ENCODE measurements around the gene GOLGA6L2. TPM values are rescaled to one million over a fixed set of nuclear protein-coding genes. Genes with fewer than 3 reads are reported as not detected.

Gene GOLGA6L2
- total RNA-seq, 6 experiments from 2014 or later: not detected

DNA sequence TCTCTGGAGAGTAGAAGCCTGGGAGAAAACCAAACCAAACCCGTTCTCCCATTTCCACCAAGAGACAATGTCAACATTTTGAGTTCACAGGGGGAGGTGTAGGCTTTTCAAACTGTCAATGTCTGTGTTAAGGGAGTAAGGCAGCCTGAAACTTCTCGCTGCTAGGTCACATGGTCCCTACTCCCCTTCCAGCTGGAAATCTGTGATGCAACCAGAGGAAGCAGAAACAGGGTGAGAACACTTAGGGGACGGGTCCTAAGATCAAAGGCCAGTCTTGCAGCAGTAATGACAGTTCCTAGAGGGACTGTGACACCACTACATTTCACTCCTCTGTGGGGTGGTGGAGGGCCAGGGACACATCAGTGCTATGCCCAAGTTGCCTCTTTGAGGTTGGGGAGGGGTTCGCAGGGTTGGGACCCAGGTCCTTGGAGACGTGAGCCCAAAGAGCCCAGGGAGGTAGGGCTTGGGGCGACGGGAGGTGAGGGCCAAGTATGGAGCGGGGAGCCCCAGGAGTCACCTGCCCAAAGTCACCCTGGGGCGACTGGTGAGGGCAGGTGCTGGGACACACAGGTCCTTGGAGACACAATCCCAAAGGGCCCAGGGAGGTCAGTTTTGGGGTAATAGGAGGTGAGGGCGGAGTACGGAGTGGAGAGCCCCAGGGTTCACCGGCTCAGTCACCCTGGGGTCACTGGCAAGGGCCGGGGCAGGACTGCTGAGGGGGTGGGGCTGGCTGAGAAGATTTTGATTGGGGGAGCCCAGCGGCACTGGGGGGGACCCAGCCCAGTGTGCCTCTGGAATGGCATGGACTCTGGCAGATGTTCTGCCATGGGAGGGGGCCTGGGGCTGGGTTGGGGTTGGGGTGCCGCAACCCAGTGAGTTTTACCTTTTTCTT is 582 bp downstream of the GOLGA6L2 start:
- Mint-ChIP-seq H3K27ac (no peak overlapping the region), H3K4me3 (no peak overlapping the region), H3K9me3 (peaks cover 10% of the 10 kb centered on the region; the same call in 1 of the 2 replicates), H3K4me1 (ENCODE audit: low read depth) (no peaks in the 10 kb centered on the region), H3K36me3 (ENCODE audit: low read depth) (no peaks in the 10 kb centered on the region), H3K27me3 (ENCODE audit: insufficient read depth) (peaks cover 5% of the 10 kb centered on the region)
- TF ChIP-seq CTCF (IDR thresholded peaks at IDR 0.05): no peak
- no peak for DNase-seq

DNA sequence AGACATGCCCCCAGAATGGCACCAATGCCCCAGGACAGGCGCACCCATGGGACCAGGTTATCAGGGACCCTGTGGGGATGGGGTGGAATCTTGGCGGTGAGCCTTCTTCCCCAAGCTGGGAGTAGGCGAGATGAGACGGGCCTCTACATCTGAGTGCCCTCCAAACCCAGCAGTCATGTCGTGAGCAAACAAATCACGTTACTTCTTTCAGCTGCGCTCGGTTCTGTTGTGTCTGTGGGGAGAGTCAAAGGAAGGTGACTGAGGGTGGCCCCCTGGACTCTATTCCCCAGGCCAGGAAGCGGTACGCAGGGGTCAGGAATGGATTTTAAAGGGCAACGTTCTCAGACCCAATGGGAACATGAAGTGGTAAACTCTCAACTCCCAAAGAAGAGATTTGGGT is 2.8 kb downstream of the GOLGA6L2 start:
- no peaks in the 10 kb centered on the region for H3K4me1 Mint-ChIP-seq (ENCODE audit: low read depth)
- TF ChIP-seq CTCF (IDR thresholded peaks at IDR 0.05): no peak
- peaks cover 5% of the 10 kb centered on the region for H3K27me3 Mint-ChIP-seq (ENCODE audit: insufficient read depth)
- no peak overlapping the region for H3K4me3 Mint-ChIP-seq
- no peak for DNase-seq
- H3K9me3 Mint-ChIP-seq: peaks cover 10% of the 10 kb centered on the region; the same call in 1 of the 2 replicates
- no peaks in the 10 kb centered on the region for H3K36me3 Mint-ChIP-seq (ENCODE audit: low read depth)
- H3K27ac Mint-ChIP-seq: no peak overlapping the region

GRCh38 chr15:23441204-23441603 is 5.8 kb downstream of the GOLGA6L2 start:
- no peak overlapping the region for H3K27ac Mint-ChIP-seq
- TF ChIP-seq CTCF (IDR thresholded peaks at IDR 0.05): no peak
- H3K36me3 Mint-ChIP-seq (ENCODE audit: low read depth): no peaks in the 10 kb centered on the region

GRCh38 chr15:23440596-23440995 is 6.4 kb downstream of the GOLGA6L2 start:
- H3K4me3 Mint-ChIP-seq: no peak overlapping the region
- DNase-seq: no peak
- no peaks in the 10 kb centered on the region for H3K4me1 Mint-ChIP-seq (ENCODE audit: low read depth)
- H3K9me3 Mint-ChIP-seq: peaks cover 6% of the 10 kb centered on the region; the same call in 1 of the 2 replicates
- peaks cover 5% of the 10 kb centered on the region for H3K27me3 Mint-ChIP-seq (ENCODE audit: insufficient read depth)
- no peaks in the 10 kb centered on the region for H3K36me3 Mint-ChIP-seq (ENCODE audit: low read depth)
- H3K27ac Mint-ChIP-seq: no peak overlapping the region
- TF ChIP-seq CTCF (IDR thresholded peaks at IDR 0.05): no peak

More at GRCh38 chr15:23441204-23441603, 5.8 kb downstream of the GOLGA6L2 start:
- Mint-ChIP-seq H3K4me1 (ENCODE audit: low read depth) (no peaks in the 10 kb centered on the region), H3K4me3 (no peak overlapping the region), H3K9me3 (peaks cover 6% of the 10 kb centered on the region; the same call in 1 of the 2 replicates), H3K27me3 (ENCODE audit: insufficient read depth) (peaks cover 5% of the 10 kb centered on the region)
- DNase-seq: no peak

- Mint-ChIP-seq H3K27me3 (ENCODE audit: insufficient read depth) (peaks cover 7% of the 10 kb centered on the region), H3K4me1 (ENCODE audit: low read depth) (no peaks in the 10 kb centered on the region), H3K9me3 (peaks cover 6% of the 10 kb centered on the region; the same call in 1 of the 2 replicates), H3K4me3 (no peak overlapping the region), H3K27ac (no peak overlapping the region), H3K36me3 (ENCODE audit: low read depth) (no peaks in the 10 kb centered on the region)
- no peak for TF ChIP-seq CTCF (IDR thresholded peaks at IDR 0.05)
- DNase-seq: no peak
Measured at GRCh38 chr15:23439513-23439912, 7.5 kb downstream of the GOLGA6L2 start.
